NCI-H1048 (cell line): ENCODE data around the gene CDH4.

Experiments used
- DNase-seq: peaks from one replicate; lab custom pipeline; 2025; lab: John Stamatoyannopoulos, UW

Gene CDH4

DNA sequence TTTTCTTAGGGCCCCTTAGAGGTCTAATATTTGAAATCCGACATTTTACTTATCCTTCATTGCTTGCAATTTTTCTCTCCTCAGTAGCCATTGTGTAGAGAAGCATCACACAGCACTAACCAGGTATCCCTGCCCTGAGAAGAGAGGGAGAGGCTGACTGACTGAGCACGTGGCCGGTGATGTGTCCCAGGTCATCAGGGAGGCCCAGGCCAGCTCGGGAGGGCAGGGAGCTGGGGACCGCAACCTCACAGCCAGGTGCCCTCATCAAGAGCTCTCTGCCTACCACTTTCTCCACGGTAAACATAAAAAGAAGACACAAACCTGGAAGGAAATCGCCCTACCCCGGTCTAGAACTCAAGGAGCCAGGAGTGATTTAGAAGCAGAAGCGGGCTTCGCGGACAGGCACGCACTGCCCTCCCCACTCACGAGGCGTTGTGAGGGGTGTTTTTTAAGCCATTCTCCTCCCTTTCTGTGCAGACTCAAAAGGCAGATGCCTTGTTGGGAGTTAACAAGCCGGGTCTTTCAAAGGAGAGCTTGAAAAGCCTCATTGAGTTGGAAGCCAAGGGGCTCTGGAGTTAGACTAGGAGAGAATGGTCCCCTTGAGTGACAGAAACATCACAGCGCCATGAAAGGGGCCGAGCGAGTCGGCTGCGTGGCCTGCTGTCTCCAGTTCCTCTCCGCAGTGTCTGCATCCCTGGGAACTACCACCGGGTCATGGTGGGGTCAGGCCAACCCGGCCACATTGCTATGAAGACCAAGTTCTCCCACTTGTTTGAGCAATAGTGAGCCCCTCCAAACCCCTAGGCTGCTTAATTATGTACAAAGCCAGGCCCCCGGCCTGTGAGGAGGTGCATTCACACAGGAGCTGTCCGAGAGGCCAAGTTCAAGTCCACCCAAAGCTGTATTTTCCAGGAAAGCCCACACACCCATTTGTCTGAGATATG is 285.4 kb downstream of the CDH4 start:
- no peak for DNase-seq

DNA sequence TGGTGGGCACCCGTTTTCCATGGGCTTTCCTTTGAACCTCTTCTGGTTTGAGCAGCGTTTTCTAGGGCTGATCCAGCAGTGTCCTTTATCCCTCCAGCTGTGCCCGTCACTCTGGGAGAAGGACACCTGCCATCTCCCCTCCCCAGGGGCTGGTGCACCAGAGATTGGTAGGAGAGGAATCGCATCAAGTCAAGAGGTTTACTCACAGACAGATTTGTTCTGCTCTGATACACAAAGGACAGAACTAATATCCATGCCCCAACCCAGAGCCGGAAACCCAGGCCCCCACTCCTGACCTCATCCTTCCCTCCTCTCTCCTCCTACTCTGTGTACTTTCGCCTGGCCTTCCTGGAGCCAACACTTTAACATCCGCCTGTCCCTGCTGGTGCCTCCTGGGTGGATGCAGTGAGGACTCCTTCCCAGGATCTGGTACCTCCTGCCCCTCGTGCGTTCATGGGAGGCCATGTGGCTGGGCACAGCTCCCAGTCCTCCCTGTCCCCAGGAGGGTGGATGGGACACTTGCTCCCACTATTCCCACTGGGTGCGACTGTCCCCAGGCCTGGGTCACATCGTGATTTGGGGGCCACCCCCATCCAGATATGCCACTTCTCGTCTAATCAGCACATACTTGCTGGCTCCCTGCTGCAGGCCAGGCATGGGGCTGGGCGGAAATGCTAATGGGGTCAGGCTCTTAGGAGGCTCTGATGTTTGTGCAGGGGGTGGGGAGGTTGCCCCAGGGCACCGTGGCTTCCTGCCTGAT is 286.3 kb downstream of the CDH4 start:
- no peak for DNase-seq

DNA sequence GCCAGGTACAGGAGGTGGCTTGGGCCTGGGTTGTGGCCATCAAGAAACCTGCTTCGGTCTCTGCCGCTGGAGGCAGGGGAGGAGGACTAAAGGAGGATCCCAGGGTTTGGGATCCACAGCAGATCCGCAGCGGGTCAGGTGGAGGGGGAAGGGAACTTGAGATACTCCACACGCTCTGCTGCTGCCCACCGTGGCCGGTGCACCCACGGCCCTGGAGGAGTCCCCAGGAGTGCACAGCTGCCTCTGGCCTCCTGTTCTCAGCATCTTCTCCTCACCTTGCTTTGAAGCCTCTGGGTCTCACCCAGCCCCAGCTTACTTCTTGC is 286.8 kb downstream of the CDH4 start:
- no peak for DNase-seq

DNA sequence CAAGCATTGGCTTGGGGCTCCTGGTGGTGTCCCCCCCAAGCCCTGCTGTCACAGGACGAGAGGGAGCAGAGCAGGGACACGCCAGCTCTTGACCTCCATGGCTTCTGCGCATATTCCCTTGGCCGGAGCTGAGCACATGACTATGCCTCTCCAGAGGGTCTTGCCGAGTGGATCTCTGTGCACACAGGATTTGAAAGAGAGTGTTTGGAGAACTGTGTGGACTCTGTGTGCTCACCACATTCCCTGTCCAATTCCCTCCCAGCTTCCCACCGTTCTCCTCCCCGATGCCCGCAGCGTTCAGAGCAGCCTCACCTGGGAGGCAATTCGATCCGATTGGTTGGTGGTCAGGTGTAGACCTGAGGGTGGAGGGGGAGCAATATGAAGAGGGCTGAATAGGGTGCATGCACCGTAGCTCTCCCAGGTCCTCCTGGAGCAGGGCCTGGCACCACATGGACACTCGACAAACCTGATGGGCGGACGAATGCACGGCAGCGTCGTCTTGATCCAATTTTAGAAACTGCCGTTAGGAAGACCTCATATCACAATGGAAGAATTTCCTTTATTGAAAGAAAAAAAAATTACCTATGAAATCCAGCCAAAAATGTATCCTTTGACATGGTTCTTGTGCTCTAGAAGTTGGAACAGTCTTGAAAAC is 287.8 kb downstream of the CDH4 start:
- DNase-seq, result no peak

DNA sequence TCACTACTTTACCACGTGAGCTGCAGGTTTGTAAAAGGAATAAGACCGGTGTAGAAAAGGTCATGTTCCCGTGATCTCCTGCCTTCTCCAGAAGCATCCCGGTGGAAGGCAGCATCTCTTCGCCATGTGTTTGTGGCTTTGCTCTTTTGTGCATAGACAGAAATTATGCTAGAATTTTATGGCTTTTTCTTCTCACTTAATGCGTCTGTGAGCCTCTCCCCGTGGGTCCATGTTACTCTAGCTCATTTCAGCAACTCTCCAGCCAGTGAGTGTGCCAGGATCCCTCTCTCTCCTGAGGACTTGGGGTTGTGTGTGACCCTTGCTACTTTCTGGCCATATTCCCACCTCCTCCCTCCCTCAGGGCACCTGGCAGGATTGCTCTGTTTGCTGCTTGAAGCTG is 289.5 kb downstream of the CDH4 start:
- no peak for DNase-seq

DNA sequence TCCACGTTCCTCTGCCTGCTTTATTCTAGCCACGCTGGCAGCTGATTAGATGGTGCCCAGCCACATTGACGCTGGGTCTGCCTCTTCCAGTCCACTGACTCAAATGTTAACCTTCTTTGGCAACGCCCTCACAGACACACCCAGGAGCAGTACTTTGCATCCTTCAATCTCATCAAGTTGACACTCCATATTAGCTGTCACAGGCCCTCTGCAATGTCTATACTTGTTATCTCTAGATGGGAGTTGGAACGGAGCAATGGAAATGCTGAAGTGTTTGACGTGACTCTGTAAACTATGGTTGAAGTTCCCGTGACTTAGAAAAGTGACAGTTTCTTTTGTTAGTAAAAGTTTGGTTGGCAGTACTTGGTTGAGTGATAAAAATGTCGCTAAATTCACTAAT is 291.0 kb downstream of the CDH4 start:
- DNase-seq, result no peak

DNA sequence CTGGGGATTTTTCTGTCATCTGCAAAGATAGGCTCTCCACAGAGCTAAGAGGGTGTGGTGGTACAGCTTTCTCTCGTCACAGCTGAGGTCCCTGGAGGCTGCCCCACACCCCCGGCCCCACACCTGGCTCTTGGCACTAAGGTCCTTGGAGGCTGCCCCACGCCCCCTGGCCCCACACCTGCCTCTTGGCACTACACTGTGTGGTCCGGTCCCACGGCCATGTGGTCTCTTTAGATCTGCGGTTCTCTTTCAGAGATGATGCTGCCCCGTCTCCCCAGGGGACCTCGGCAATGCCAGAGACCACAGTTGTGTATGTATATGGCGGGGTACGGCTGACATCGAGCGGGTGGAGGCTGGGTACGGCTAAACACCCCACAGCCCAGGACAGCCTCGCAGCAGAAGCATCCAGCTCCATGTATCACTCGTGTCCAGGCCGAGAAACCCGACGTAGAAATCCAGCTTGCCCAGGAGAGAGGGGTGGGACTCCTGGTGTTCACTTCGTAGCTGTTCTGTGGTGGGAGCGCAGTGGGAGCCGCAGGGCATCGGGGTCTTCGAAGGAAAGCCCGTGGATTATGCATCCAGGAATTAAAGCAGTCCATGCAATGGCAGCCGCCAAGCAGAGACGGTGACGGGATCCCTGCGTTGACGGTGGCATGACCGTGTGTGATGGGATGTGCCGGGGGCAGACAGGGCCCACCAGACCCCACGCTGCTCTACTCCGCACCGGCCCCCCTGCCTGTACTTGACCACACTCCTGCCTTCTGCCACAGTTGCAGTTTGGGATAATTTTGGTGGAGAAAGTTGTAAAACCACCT is 292.1 kb downstream of the CDH4 start:
- DNase-seq, result no peak

DNA sequence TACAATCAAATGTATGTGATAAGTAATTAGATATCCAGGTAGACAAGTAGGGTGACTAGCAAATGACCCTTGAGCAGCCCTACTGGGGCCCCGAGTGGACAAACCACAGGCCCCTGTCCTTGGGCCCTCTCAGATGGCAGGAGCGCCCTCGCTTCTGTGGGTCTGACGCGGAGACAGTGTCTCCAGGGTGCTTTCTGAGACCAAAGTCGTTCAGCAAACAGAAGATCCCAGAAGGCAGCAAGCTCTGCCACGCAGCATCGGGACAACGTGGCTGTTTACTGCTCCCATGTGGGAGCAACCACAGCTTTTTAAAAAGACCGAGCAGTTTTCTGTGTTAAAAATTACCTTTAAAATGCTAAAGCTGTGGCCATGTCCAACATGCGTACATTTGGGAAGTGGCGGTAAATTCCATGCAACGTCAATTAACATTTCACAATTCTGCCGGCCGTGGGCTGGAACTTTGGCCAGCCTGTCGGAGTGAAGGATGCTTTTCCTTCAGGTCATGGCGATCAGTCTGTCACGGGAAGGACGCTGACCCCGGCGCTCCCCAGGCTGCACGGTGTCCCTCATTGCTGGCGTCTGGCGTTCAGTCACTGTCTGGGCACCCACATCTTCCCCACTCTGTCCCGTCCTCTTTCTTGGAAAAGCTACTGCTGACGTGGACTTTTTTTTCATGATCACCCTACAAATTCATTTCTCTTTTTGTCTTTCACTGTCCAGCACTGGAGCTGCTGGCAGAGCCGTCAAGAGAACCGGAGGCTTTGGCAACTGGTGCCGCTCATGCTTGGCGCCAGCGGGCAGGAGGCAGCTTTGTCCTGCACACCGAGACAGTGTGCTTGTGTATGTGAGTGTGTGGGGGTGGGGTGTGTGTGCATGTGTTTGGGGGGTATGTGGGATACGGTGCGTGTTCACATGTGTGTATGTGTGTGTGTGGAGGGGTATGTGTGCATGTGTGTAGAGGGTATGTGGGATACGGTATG is 293.1 kb downstream of the CDH4 start:
- DNase-seq, result no peak

DNA sequence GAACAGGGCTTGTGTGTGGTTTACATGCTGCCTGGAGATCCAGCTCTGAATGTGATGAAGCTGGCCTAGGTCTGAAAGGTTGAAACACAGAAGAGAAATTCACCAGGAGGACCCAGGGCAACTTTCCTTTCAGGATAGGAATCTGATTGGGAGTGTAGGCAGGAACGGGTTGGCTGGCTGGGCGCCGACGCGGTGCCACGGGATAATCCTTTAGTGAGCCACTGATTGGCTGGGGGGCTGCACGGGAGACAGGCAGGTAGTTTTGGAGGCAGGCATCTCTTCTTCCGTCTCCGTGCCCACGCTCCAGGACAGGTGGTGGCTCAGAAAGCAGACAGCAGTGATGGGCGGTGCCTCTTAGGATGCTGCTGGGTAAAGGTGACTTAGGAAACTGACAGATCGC is 294.6 kb downstream of the CDH4 start:
- no peak for DNase-seq

DNA sequence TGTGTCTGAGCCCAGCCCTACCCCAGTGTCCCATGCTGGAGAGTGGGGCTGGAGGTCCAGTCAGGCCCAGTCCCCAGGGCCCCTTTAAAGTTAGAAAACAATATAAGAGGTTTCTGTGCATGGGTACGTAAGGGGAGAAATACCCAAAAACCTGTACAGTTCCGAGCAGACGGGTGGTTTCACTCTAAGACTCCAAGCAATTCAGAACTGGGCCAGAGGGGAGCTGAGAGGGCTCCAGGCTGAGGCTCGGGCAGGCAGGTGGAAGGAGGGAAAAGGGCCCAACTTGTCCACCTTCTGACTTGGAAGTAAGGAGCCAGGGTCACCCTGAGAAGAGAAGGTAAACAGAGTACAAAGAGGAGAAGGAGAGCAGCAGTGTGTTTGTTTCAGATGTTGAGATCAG is 296.0 kb downstream of the CDH4 start:
- no peak for DNase-seq

DNA sequence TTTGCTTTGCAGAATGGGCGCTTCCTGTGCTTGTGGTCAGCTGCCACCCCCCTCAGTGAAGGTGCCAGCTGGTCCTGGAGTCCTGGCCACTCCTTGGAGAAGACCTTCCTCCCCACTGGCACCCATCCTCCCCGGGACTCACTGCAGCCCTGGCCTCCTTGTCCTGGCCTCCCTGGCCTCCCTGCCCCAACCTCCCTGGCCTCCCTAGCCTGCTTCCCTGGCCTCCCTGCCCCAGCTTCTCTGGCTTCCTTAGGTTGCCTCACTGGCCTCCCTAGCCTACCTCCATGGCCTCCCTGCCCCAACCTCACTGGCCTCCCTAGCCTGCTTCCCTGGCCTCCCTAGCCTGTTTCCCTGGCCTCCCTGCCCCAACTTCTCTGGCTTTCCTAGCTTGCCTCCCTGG is 297.8 kb downstream of the CDH4 start:
- DNase-seq, result no peak

DNA sequence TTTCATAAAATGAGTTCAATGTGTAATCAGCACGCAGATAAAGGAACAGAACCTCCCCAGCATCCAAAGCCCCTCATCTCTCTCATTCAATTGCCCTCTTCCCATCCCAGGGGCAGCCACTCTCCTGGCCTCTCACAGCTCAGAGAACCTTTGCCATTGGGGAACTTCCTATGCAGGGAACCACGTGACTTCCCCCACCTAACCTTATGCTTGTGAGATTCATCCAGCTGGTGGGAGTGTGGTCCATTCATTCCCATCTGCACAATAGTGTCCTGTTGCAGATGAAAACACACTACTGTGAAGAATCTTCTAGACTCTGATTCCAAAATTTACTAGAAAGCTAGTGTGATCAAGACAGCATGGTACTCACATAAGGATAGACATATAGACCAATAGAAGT is 299.3 kb downstream of the CDH4 start:
- no peak for DNase-seq

DNA sequence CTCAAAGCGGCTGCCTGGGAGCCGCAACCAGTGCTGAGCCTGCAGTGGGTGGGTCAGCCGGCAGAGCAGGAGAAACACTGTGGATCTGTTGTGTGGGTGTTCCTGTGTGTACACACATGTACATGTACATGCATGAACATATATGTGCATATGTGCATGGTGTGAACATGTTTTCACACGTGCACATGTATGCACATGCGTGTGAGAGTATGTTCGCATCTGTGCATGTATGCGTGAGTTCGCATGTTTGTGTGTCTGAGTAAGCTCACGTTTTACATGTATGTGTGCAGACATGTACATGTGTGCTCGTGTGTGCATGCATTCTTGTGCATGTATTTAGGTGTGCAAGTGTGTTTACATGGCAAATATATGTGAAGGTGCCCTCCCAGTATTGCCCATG is 302.6 kb downstream of the CDH4 start:
- DNase-seq, result no peak

DNA sequence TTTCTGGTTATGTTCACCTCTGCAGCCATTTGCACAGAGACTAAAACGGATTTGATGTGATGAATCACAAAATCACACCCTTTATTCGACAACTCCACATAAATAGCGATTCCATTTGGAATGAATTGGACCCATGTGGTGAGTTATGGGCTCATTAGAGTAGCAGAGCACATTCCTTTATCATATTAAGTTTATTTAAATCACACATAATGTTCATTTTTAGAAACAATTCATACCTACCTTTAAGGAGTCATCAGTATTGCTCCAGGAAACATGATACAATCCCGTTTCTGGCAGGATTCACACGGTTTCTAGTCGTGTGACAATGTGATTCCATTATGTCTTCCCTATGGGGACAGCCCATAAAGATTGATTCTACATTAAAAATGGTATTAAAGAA is 303.5 kb downstream of the CDH4 start:
- no peak for DNase-seq

DNA sequence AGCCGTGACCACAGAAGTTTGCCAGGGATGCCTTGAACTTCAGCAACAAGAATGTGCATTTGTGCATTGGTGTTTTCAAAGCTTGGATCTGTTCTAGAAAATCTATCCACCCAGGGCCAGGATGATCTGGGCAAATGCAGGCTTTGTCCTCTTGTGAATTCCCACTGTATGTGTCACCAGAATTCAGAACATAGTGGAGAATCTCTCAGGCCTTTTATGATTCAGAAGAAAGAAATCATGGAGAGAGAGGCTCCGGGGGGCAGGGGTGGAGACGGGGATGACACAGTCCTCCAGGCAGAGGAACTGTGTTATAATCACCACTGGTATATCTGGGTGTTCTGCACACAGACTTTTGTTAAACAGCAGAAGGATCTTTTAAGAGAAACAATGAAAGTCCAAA is 304.1 kb downstream of the CDH4 start:
- DNase-seq, result no peak

DNA sequence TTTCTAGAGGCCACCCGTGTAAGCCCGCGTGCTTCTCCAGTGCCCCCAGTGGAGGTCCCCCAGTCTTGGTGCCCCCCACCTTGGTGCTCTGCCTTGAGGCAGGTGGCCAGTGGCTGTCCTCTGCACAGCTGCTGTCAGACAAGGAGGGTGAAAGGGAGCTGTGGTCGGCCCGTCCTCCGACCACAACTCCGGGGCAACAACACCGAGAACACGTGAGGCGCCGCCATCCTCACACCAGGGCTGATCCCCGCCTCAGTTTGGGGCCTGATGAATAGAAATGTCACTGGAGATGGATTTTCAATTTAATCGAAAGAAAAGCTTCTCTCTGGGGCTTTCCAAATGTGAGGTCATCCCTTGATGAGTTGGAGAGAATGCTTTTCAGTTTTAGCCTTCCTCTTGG is 304.6 kb downstream of the CDH4 start:
- no peak for DNase-seq

DNA sequence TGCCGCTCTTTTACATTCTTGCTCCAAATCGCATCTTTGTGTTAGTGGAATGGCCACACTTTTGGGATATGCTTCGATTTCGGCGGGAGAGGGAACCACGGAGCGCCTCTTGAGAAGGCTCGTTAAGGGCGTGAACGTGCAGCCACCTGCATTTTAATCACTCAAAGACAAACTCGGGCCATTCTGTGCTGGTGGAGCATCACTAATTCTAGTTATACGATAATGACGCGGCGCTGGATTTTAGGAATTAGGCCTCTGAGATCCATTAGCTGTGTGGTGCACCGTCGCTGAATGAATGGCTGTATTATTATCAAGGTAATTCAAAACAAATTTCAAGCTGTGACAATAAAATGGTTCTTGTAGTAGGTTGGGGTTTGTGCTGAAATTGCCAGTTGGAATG is 305.6 kb downstream of the CDH4 start:
- DNase-seq, result no peak

DNA sequence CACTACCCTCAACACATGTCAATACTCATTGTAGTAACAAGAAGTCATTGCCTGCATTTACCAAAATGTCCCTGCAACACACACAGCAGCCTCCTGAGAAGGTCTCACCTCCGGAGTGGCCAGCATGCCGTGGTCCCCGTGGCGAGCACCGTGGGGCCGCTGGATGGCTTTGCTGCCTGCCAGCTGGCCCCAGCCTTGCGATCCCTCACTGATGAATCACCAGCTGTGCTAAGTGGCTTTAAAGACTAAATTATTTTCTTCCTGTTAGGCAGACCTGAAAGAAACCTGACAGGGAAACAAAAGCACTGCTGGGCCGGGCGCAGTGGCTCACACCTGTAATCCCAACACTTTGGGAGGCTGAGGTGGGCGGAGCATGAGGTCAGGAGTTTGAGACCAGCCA is 306.7 kb downstream of the CDH4 start:
- no peak for DNase-seq

DNA sequence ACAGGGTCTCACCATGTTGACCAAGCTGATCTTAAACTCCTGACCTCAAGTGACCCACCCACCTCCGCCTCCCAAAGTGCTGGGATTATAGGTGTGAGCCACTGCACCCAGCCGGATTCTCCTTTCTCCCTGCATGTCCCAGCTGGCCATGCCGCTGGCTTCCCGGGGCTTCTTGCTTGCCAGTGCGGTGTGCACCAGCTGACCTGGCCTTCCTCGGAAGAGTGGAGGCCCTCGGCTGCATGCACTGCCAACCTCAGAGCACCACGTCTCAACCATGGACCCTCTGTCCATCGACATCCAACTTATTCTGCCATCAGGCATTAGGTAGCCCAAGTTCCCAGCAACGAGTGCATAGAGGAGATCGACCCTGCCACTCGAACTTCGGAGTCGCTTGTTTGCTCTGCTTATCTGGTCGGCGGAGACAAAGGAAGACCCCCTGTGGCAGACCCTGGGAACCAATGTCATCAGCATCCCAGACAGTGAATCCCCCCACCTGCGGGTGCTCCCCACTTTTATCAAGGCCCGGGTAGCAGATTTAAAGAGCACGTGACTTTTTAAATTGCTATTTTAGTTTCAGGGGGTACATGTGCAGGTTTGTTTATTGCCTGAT is 307.8 kb downstream of the CDH4 start:
- no peak for DNase-seq

DNA sequence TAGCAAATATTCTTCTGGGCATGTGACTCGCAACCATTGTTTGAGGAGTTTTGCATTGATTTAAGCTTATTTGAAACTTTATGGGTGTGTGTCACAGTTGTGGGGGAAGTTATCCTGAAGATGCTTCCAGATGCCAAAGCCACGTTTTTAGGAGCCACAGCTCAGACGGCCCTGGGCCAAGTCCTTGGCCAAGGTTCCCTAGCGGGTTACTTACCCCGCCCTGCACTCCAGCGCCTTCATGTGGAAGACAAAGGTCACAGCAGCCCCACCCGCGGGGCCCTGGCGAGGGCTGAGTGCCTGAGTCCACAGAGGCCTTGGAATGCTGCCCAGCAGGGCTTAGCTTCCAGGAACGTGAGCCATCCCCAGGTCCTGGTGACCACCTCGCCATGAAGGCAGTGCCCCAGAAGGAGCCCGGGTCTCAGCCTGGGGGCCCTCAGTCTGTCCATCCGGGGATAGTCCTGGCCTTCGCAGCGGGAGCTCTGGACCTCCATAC is 308.3 kb downstream of the CDH4 start:
- DNase-seq, result no peak
